Esophagus squamous epithelium (tissue), 5 donors: ENCODE measurements around the gene MGMT. TPM values are rescaled to one million over a fixed set of nuclear protein-coding genes. Genes with fewer than 3 reads are reported as not detected.

Experiments
- DNase-seq: peaks from one replicate; lab custom pipeline; 2025; lab: John Stamatoyannopoulos, UW
- H3K27ac ChIP-seq, 4 donors: fragments of 200-600 bp; sonication (generic); one replicate each; pipeline ENCODE4 v1.5.1; 2016 to 2019; ENCODE audit warnings: mild to moderate bottlenecking in 1 of 4
- H3K27me3 ChIP-seq, 4 donors: fragments of 200-600 bp; sonication (generic); 1 replicate in 3 of 4; 2 replicates in 1 of 4; pipeline versions ENCODE4 v1.5.1 to v1.6.0; 2017 to 2021; ENCODE audit warnings: antibody characterized with exemption in 1 of 4
- H3K36me3 ChIP-seq, 3 donors: fragments of 200-600 bp; sonication (generic); one replicate each; pipeline ENCODE4 v1.5.1; 2016 to 2019
- H3K4me1 ChIP-seq, 3 donors: fragments of 200-600 bp; sonication (generic); one replicate each; pipeline ENCODE4 v1.5.1; 2017 to 2019
- H3K4me3 ChIP-seq, 4 donors: fragments of 200-600 bp; sonication (generic); 1 replicate in 3 of 4; 2 replicates in 1 of 4; pipeline ENCODE4 v1.5.1; 2016 to 2019; ENCODE audit warnings: mild to moderate bottlenecking in 2 of 4, moderate library complexity in 1 of 4
- H3K9me3 ChIP-seq, 3 donors: fragments of 200-600 bp; sonication (generic); one replicate each; pipeline ENCODE4 v1.5.1; 2016 to 2019
- POLR2A ChIP-seq, 4 donors: fragments of 450-650 bp; IDR thresholded peaks; one replicate each; pipeline ENCODE4 v1.6.1; 2017; ENCODE audit warnings: antibody characterized with exemption in 4 of 4, mild to moderate bottlenecking in 4 of 4, moderate library complexity in 3 of 4
- WGBS, 2 donors: methylation state at CpG; one replicate each; pipeline ENCODE4 v1.1.5; 2018; 5-methylcytosine and 5-hydroxymethylcytosine counted together
- intact Hi-C: fragments of 100-400 bp; cut with DNase I; formaldehyde crosslinking; loops from one replicate; pipeline ENCODE4 v1.15.0; 2022
- total RNA-seq, 4 donors: library from RNA; depleted of rRNA; stranded (reverse); fragments of >200 nt; gene quantifications; one replicate each; pipeline ENCODE4 v1.1.0, GENCODE V29; 2016
- TF ChIP-seq, protein P1 (sequence below), 6 experiments: fragments of 450-650 bp in 4 of 6; fragments of 200-600 bp in 2 of 6; sonication (generic) in 2 of 6; IDR thresholded peaks; one replicate each; pipeline ENCODE4 v1.5.1; 2016 to 2019; ENCODE audit warnings: antibody characterized with exemption in 6 of 6, mild to moderate bottlenecking in 4 of 6, moderate library complexity in 4 of 6
- donor health status: DM: yes; HTN: yes; CAD: no.

The MGMT gene
- total RNA-seq, 4 donors from 2014 or later, result 15.6 to 28.8 (median 18.4) TPM

DNA sequence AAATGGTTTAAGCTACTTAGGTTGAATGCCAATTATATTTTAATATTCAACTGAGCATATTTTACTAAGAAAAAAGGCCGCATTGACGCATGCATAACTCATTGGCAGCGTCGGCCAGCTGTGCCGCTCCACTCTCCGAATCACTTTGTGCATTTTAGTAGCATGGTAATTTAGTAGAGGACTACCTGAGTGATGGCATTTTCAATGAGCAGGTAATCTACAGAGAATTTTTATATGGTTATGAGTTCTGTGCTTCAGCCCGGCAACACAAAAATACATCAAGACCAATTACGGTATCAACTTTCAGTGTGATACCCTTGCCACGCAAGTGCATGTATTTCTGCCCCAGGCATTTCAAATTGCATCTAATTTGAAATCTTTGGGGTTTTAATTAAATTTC is 249.8 kb downstream of the MGMT start:
- Histone ChIP-seq H3K9me3 (peaks cover 0 to 8% (median 0%) of the 10 kb centered on the region in 3 donors), H3K27me3 (no peaks in the 10 kb centered on the region), H3K36me3 (peaks cover 0 to 9% (median 0%) of the 10 kb centered on the region in 3 donors), H3K4me1 (no peaks in the 10 kb centered on the region), H3K4me3 (no peak overlapping the region), H3K27ac (no peak overlapping the region)
- TF ChIP-seq POLR2A (IDR thresholded peaks at IDR 0.05), result no peak
- TF ChIP-seq, protein P1, sequence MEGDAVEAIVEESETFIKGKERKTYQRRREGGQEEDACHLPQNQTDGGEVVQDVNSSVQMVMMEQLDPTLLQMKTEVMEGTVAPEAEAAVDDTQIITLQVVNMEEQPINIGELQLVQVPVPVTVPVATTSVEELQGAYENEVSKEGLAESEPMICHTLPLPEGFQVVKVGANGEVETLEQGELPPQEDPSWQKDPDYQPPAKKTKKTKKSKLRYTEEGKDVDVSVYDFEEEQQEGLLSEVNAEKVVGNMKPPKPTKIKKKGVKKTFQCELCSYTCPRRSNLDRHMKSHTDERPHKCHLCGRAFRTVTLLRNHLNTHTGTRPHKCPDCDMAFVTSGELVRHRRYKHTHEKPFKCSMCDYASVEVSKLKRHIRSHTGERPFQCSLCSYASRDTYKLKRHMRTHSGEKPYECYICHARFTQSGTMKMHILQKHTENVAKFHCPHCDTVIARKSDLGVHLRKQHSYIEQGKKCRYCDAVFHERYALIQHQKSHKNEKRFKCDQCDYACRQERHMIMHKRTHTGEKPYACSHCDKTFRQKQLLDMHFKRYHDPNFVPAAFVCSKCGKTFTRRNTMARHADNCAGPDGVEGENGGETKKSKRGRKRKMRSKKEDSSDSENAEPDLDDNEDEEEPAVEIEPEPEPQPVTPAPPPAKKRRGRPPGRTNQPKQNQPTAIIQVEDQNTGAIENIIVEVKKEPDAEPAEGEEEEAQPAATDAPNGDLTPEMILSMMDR (IDR thresholded peaks at IDR 0.05), result no peak
- no peak for DNase-seq
- intact Hi-C loops, result no loop called here
- WGBS, 2 donors, result 95 to 96% methylated on average over 9 of the region's 9 CpGs

DNA sequence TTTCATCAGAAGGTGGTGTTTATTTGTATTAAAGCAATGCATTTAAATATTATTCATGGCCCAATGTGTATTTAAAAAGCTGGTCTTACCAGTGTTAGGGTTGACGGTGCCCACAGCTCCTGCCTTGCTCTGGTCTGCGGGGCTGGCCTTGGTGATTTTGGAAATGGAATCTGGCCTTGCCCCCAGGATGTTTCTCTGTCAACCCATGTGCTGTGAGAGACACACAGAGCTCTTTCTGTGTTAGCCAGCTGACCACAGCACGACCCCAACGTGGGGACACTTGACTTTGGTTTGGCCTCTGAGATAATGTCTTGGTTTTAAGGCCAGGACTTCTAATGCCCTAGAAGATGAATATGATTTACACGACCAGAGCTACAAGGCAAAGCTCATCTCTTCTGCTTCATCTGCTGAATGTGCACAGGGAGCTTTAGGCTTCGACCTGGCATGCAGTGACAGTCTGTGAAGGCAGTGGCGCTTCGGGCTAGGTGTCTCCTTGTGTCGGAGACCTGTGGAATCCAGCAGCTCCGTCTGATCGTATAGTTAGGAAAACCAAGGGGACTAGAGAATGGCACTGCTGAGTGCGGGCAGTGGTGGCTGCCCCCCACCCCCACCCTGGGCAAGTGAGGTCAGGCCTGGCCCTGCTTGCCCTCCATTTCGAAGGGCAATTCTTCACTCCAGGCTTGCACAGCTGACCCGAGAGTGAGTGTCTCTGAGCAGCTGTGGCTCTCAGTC is 250.9 kb downstream of the MGMT start:
- intact Hi-C loops, result no loop called here
- no peak overlapping the region for H3K27ac ChIP-seq
- no peak overlapping the region for H3K4me3 ChIP-seq
- no peaks in the 10 kb centered on the region for H3K27me3 ChIP-seq
- no peak for DNase-seq
- peaks cover 0 to 8% (median 0%) of the 10 kb centered on the region in 3 donors for H3K9me3 ChIP-seq
- peaks cover 0 to 9% (median 0%) of the 10 kb centered on the region in 3 donors for H3K36me3 ChIP-seq
- TF ChIP-seq, protein P1 (IDR thresholded peaks at IDR 0.05), result no peak
- TF ChIP-seq POLR2A (IDR thresholded peaks at IDR 0.05), result no peak
- 74 to 80% methylated on average over 6 to 14 of the region's 14 CpGs for WGBS, 2 donors
- no peaks in the 10 kb centered on the region for H3K4me1 ChIP-seq

DNA sequence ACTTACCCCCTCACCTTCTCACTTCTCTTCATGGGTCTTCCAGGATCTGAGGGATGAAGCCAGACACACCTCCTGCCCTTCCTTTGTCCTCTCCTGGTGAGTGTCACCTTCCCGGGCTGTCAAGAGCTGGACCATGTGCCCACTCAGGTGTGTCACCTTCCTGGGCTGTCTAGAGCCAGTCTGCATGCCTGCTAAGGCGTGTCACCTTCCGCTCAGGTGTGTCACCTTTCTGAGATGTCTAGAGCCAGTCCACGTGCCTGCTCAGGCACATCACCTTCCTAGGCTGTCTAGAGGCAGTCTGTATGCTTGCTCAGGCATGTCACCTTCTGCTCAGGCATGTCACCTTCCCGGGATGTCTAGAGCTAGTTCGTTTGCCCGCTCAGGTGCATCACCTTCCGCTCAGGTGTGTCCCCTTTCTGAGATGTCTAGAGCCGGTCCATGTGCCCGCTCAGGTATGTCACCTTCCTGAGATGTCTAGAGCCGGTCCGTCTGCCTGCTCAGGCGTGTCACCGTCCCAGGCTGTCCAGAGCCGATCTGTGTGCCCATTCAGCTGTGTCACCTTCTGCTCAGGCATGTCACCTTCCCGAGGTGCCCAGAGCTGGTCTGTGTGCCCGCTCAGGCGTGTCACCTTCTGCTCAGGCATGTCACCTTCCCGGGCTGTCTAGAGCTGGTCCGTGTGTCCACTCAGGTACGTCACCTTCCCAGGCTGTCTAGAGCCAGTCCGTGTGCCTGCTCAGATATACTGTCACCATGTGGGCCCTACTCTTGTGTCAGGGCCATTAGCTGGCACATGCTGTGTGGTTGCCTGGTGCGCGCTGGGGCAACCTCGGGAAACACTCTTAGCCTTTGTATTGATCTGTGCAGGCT is 251.7 kb downstream of the MGMT start:
- H3K36me3 ChIP-seq, result peaks cover 0 to 9% (median 0%) of the 10 kb centered on the region in 3 donors
- H3K4me3 ChIP-seq, result no peak overlapping the region
- no peaks in the 10 kb centered on the region for H3K4me1 ChIP-seq
- 81 to 92% methylated on average over 16 to 19 of the region's 25 CpGs for WGBS, 2 donors
- TF ChIP-seq, protein P1 (IDR thresholded peaks at IDR 0.05), result no peak
- TF ChIP-seq POLR2A (IDR thresholded peaks at IDR 0.05), result no peak
- H3K27ac ChIP-seq, result no peak overlapping the region
- intact Hi-C loops, result no loop called here
- peaks cover 0 to 8% (median 0%) of the 10 kb centered on the region in 3 donors for H3K9me3 ChIP-seq
- no peaks in the 10 kb centered on the region for H3K27me3 ChIP-seq
- no peak for DNase-seq

DNA sequence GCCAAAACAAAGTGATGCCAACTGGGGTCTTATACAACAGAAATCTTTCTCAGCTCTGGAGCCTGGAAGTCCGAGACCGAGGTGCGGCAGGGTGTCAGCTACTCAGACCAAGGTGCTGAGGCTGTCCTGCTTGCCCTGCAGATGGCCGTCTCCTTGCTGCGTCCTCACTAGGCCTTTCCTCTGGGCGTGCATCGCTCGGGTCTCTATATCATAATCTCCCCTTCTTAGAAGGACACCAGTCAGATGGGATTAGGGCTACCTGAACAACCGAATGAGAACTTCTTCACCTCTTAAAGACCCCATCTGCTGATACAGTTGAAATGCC is 252.3 kb downstream of the MGMT start:
- Histone ChIP-seq H3K36me3 (peaks cover 0 to 9% (median 0%) of the 10 kb centered on the region in 3 donors), H3K4me1 (no peaks in the 10 kb centered on the region), H3K4me3 (no peak overlapping the region), H3K27ac (no peak overlapping the region), H3K9me3 (peaks cover 0 to 8% (median 0%) of the 10 kb centered on the region in 3 donors), H3K27me3 (no peaks in the 10 kb centered on the region)
- no peak for DNase-seq
- intact Hi-C loops, result no loop called here
- 97 to 100% methylated on average over 4 to 8 of the region's 9 CpGs for WGBS, 2 donors
- TF ChIP-seq POLR2A (IDR thresholded peaks at IDR 0.05), result no peak
- TF ChIP-seq, protein P1 (IDR thresholded peaks at IDR 0.05), result no peak
